CD14-positive monocyte (primary cell): Measurements from ENCODE around the gene LPCAT1. TPM values are rescaled to one million over a fixed set of nuclear protein-coding genes. Genes with fewer than 3 reads are reported as not detected.

Experiments used
- DNase-seq, 3 donors: peaks; one replicate each; pipeline ENCODE4 v3.0.0-alpha.2; 2011 to 2022
- H2AFZ ChIP-seq: 2 replicates; pipeline ENCODE4 v1.6.0; 2012; ENCODE audit warnings: mild to moderate bottlenecking, low read depth, low read length, inconsistent platforms; ENCODE audit not compliant: insufficient read depth, poor library complexity, severe bottlenecking
- H3K27ac ChIP-seq, 2 donors: 1 replicate in 1 of 2; 2 replicates in 1 of 2; pipeline ENCODE4 v1.5.1; 2012 to 2013; ENCODE audit warnings: low read length in 2 of 2, control low read depth in 1 of 2, inconsistent platforms in 1 of 2, low read depth in 1 of 2, mild to moderate bottlenecking in 1 of 2
- H3K27me3 ChIP-seq, 2 donors: one replicate each; pipeline versions ENCODE4 v1.6.0 to v1.6.1; 2011 to 2013; ENCODE audit warnings: low read length in 2 of 2; ENCODE audit not compliant: control insufficient read depth in 2 of 2, insufficient read depth in 2 of 2
- H3K36me3 ChIP-seq, 2 donors: replicated peaks in 1 of 2; 1 replicate in 1 of 2; 2 replicates in 1 of 2; pipeline versions ENCODE4 v1.5.1 to v1.6.1; 2012 to 2013; ENCODE audit warnings: low read length in 2 of 2, control low read depth in 1 of 2, inconsistent platforms in 1 of 2, mild to moderate bottlenecking in 1 of 2; ENCODE audit not compliant: insufficient read depth in 2 of 2, control insufficient read depth in 1 of 2
- H3K4me1 ChIP-seq, 2 donors: 1 replicate in 1 of 2; 2 replicates in 1 of 2; pipeline versions ENCODE4 v1.5.1 to v1.6.1; 2012 to 2013; ENCODE audit warnings: low read length in 2 of 2, control low read depth in 1 of 2, inconsistent platforms in 1 of 2, mild to moderate bottlenecking in 1 of 2, moderate library complexity in 1 of 2; ENCODE audit not compliant: insufficient read depth in 2 of 2, control insufficient read depth in 1 of 2
- H3K4me2 ChIP-seq: replicated peaks from 2 replicates; pipeline ENCODE3; 2012; ENCODE audit warnings: low read length, moderate library complexity, mild to moderate bottlenecking; ENCODE audit not compliant: poor library complexity, severe bottlenecking; ENCODE audit errors: extremely low read depth
- H3K4me3 ChIP-seq, 3 experiments: fragments of 200-600 bp in 1 of 3; sonication (generic) in 1 of 3; replicated peaks in 1 of 3; 1 replicate in 2 of 3; 2 replicates in 1 of 3; pipeline ENCODE4 v1.5.1; 2011 to 2013; ENCODE audit warnings: low read length in 3 of 3, mild to moderate bottlenecking in 3 of 3, control low read depth in 2 of 3, low read depth in 2 of 3, inconsistent platforms in 1 of 3, moderate library complexity in 1 of 3
- H3K79me2 ChIP-seq: 2 replicates; pipeline ENCODE4 v1.6.0; 2012; ENCODE audit warnings: mild to moderate bottlenecking, control low read depth, inconsistent platforms, low read length, moderate library complexity; ENCODE audit not compliant: insufficient read depth
- H3K9ac ChIP-seq: 2 replicates; pipeline ENCODE4 v1.6.0; 2017; ENCODE audit warnings: low read length, mild to moderate bottlenecking; ENCODE audit not compliant: insufficient read depth, poor library complexity, severe bottlenecking
- H3K9me3 ChIP-seq, 2 donors: replicated peaks in 1 of 2; 1 replicate in 1 of 2; 2 replicates in 1 of 2; pipeline versions ENCODE4 v1.5.1 to v1.6.1; 2012 to 2013; ENCODE audit warnings: low read length in 2 of 2, control low read depth in 1 of 2; ENCODE audit not compliant: control insufficient read depth in 1 of 2, insufficient read depth in 1 of 2
- H4K20me1 ChIP-seq: 2 replicates; pipeline ENCODE4 v1.6.0; 2012; ENCODE audit warnings: mild to moderate bottlenecking, low read length, control low read depth, moderate library complexity; ENCODE audit not compliant: insufficient read depth
- H3K27ac Mint-ChIP-seq, 7 donors: one replicate each; pipeline ENCODE4 v1.8.0; 2020; ENCODE audit warnings: mild to moderate bottlenecking in 7 of 7, mixed read lengths in 7 of 7, moderate library complexity in 6 of 7, inconsistent platforms in 2 of 7
- H3K27me3 Mint-ChIP-seq, 3 donors: one replicate each; pipeline ENCODE4 v1.8.0; 2021 to 2022; ENCODE audit warnings: low read depth in 3 of 3, mild to moderate bottlenecking in 3 of 3, mixed read lengths in 3 of 3, moderate library complexity in 3 of 3, inconsistent platforms in 1 of 3
- H3K36me3 Mint-ChIP-seq, 2 donors: one replicate each; pipeline ENCODE4 v1.8.0; 2020; ENCODE audit warnings: mixed read lengths in 2 of 2, inconsistent platforms in 1 of 2, mild to moderate bottlenecking in 1 of 2
- H3K4me1 Mint-ChIP-seq: one replicate; pipeline ENCODE4 v1.8.0; 2020; ENCODE audit warnings: mild to moderate bottlenecking, mixed read lengths
- H3K4me3 Mint-ChIP-seq, 2 donors: one replicate each; pipeline ENCODE4 v1.8.0; 2020; ENCODE audit warnings: mild to moderate bottlenecking in 2 of 2, mixed read lengths in 2 of 2, moderate library complexity in 1 of 2
- H3K9me3 Mint-ChIP-seq, 7 donors: one replicate each; pipeline ENCODE4 v1.8.0; 2020 to 2022; ENCODE audit warnings: mixed read lengths in 7 of 7, mild to moderate bottlenecking in 6 of 7, moderate library complexity in 6 of 7, inconsistent platforms in 2 of 7
- CTCF ChIP-seq: fragments of 200-600 bp; IDR thresholded peaks from one replicate; pipeline ENCODE4 v1.8.0; 2022; ENCODE audit warnings: antibody characterized with exemption, mild to moderate bottlenecking
- WGBS: methylation state at CpG from one replicate; pipeline ENCODE4 v1.1.5; 2013; ENCODE audit warnings: missing lambda C conversion rate; ENCODE audit not compliant: insufficient coverage; 5-methylcytosine and 5-hydroxymethylcytosine counted together
- intact Hi-C, 2 donors: fragments of 100-400 bp; cut with micrococcal nuclease; formaldehyde crosslinking; loops; one replicate each; pipeline versions ENCODE4 v1.15.0 to v1.15.1; 2023
- polyA plus RNA-seq, 3 donors: library from polyadenylated mRNA; depleted of rRNA in 1 of 3; unstranded in 2 of 3; stranded (reverse) in 1 of 3; fragments of 300-500 nt in 2 of 3; fragments of >200 nt in 1 of 3; fragmentation: Illumina TruSeq in 2 of 3; gene quantifications; 1 replicate in 2 of 3; 2 replicates in 1 of 3; pipeline ENCODE4 v1.2.3, GENCODE V29; 2012 to 2021

LPCAT1 gene
- polyA plus RNA-seq, 3 donors = 34.1 to 53.9 (median 34.8) TPM

- Histone ChIP-seq H3K27ac (peak overlapping the region in 1 of 2 donors; percentile 10), H3K9ac (no peak overlapping the region), H3K4me1 (peaks cover 26 to 31% of the 10 kb centered on the region in 2 donors), H3K4me3 (no peak overlapping the region), H3K9me3 (no peaks in the 10 kb centered on the region), H3K4me2 (no peak overlapping the region), H4K20me1 (no peaks in the 10 kb centered on the region), H3K79me2 (peaks cover 4% of the 10 kb centered on the region), H3K36me3 (peaks cover 55 to 79% of the 10 kb centered on the region in 2 donors), H3K27me3 (no peaks in the 10 kb centered on the region), H2AFZ (no peak overlapping the region)
- Mint-ChIP-seq H3K27ac (peak overlapping the region in 4 of 7 donors; percentile 70 to 94 (median 87)), H3K36me3 (peaks cover 70 to 91% of the 10 kb centered on the region in 2 donors), H3K9me3 (peaks cover 0 to 2% (median 0%) of the 10 kb centered on the region in 7 donors), H3K27me3 (peaks cover 0 to 2% (median 0%) of the 10 kb centered on the region in 3 donors), H3K4me3 (no peak overlapping the region), H3K4me1 (peaks cover 41% of the 10 kb centered on the region)
- no peak for TF ChIP-seq CTCF
- intact Hi-C loops = loop anchor here (2.0 to 10.0 kb wide), 3 partner anchors 91 to 369 kb away; partner anchors contain the start of gene CLPTM1L (in 1 of the 2)
- 100% methylated on average over 5 of the region's 12 CpGs for WGBS
- DNase-seq = no peak
These were observed 50.0 kb downstream of the LPCAT1 start for GRCh38 chr5:1473746-1474145.

- H2AFZ ChIP-seq = no peak overlapping the region
- DNase-seq = no peak
- Mint-ChIP-seq H3K27me3 (peaks cover 0 to 2% (median 0%) of the 10 kb centered on the region in 3 donors), H3K9me3 (peaks cover 0 to 9% (median 0%) of the 10 kb centered on the region in 7 donors), H3K4me1 (peaks cover 35% of the 10 kb centered on the region), H3K4me3 (no peak overlapping the region), H3K36me3 (peaks cover 73 to 91% of the 10 kb centered on the region in 2 donors), H3K27ac (peak overlapping the region in 5 of 7 donors; percentile 70 to 87 (median 76))
- no peak overlapping the region for H3K9ac ChIP-seq
- peak overlapping the region in 1 of 2 donors; percentile 10 for H3K27ac ChIP-seq
- H3K4me1 ChIP-seq = peaks cover 19 to 25% of the 10 kb centered on the region in 2 donors
- no peak overlapping the region for H3K4me2 ChIP-seq
- no peak for TF ChIP-seq CTCF
- no peaks in the 10 kb centered on the region for H3K9me3 ChIP-seq
- no peaks in the 10 kb centered on the region for H4K20me1 ChIP-seq
- H3K4me3 ChIP-seq = no peak overlapping the region
- peaks cover 4% of the 10 kb centered on the region for H3K79me2 ChIP-seq
- H3K36me3 ChIP-seq = peaks cover 56 to 85% of the 10 kb centered on the region in 2 donors
- H3K27me3 ChIP-seq = no peaks in the 10 kb centered on the region
- 95% methylated on average over 21 of the region's 23 CpGs for WGBS
- intact Hi-C loops = loop anchor here (10.0 kb wide), 2 partner anchors 128 to 368 kb away; partner anchors contain the start of gene CLPTM1L (in 1 of the 2)
These were observed 50.7 kb downstream of the LPCAT1 start for GRCh38 chr5:1472964-1473628.
